GM18868 (cell line): Measurements from ENCODE around the gene HCFC1.
A peak's percentile ranks its signal among the peaks of the same experiment; 100 is the strongest.

ENCODE experiments used
- ATAC-seq: cut with Tn5 transposase; IDR thresholded peaks from one replicate; pipeline ENCODE4 v1.9.1; 2021; ENCODE audit warnings: mild to moderate bottlenecking, moderate library complexity; ENCODE audit not compliant: unreplicated experiment

The HCFC1 gene

DNA sequence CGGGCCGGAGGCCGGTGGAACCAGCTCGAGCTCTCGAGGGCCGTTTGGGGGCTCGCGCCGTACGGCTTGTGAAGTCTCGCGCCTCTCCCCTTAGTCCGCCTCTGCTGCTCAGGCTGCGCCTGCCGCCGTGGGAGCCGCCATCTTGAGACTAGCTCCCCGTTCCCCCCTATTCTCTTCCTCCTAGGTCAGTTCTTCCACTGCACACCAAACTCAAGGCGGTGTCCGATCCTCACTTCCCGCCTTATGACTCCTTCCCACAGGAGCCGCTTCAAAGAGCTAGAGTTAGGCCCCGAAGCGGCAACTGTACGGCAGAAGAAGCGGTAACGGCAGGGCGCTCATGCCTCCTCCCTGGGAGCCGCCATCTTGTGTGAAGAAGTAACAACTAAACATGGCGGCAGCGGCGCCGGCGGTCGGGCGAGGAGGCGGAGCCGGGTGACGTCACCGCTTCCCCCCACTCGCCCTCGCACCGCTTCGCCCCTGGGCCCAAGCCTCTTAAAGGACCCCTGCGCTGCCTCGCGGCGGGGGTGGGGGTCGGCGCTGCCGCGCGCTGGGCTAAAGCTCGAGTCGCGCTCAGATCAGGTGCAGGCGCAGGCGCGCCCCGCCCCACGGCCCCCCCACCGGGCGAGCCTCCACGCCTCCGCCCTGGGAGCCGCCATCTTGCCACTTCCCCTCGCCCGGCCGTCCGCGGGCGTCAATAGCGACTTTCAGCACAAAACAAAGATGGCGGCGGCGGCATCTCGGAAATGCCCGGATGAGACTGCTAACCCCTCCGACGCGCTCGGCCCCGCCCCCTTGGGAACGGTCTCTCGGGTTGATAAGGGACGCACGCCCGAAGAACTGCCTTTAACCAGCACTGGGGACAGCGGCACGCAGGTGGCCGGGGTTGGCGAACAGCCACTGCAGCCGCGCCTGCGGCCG lies at the start of gene HCFC1:
Gene HCFC1 (minus strand): TSS at position 369 of the 918 bp plus-strand sequence. CDS start 978 bp downstream, outside the sequence.
- ATAC-seq, result peak; percentile 34

DNA sequence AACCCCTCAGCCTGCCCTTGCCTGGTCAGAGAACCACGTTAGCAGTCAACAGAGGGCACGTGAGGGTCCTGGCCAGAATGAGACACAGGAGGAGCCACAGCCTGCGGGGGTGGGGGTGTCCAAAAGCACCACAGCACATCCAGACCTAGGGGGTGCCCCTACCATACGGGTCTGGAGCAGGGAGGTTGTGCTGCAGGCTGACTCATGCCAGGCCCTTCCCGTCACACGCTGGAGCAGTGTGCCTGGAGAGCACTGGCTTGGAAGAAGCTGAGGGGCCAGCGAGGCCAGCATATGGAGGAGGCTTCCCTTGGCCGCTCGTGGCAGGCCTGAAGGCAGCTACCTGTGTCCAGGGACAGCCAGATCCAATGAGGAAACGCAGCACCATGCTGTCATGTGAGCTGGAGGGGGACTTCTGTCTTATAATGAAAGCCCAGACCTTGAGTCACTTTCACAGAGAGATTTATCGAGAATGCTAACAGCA lies 49.6 kb upstream of the HCFC1 start:
- ATAC-seq, result no peak

- no peak for ATAC-seq
Observed at GRCh38 chrX:154020536-154021115, 49.0 kb upstream of the HCFC1 start.

DNA sequence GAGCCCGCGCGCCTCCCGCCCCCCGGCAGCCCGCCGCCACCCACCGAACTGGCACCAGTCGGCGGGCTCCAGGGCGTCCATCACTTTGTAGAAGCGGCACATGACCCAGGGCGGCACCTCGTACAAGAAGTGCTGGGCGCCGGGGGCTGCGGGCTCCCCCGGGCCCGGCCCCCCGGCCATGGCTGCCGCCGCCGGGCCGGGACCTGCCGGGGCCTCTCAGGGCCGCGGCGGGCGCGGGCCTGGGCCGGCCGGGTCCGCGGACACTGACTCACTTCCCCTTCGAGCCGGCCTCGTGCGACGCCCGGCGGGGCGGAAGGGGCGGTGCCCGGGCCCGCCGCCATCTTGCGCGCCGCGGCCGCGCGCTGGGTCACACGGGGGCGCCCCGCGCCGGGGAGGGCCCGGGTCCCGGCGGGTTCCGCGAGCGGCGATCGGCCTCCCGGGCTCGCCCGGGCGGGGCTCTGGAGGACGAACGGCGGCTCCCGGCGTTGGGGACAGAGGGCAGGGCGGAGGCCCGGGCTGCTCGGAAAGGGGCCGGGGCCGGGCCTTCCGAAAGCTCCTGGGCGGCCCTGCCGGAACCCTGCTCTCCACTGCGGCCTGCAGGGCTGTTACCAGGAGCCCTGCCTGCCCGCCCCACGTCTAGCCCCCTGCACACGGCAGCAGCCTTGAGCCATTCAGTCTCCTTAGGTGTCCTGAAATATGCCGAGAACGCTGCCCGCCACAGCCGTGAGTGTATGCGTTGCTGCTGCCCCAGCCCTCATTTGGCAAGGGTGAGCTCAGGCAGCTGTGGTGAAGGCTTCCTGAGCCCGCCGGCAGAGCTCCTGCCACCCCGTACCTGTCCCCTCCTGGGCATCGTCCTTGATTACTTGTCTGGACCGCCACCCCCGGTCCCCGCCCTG lies 48.3 kb upstream of the HCFC1 start, which contains the start of gene IRAK1:
Gene IRAK1 (minus strand): TSS at position 270 of the 896 bp plus-strand sequence. CDS start 90 bp downstream, at position 180.
- ATAC-seq, result peak; percentile 73

DNA sequence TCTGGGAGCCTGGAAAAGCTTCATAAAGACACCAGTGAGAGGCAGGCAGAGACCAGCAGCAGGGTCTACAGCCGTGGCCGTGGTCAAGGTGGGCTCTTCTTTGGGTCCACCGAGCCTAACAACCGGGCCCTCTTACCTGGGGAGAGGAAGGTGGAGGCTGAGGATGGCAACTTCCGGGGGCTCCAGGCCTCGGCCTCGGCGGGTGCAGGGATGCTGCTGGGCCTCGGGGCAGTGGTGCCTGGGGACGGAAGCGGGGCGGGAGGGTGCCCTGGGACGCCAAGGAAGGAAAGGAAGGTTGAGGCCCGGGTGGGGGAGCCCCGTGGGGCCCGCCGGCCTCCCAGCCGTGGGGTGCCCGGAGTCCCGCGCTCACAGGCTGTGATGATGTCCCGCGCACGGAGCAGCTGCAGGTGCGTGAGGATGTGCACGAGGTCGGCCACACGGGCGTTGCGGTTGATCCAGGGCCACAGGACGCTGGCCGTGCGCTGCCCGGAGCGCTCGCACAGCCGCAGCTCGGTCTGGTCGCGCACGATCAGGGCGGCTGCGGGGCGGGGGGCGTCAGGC lies 47.5 kb upstream of the HCFC1 start:
- ATAC-seq, result no peak

- no peak for ATAC-seq
Observed at GRCh38 chrX:154018518-154019060, 47.0 kb upstream of the HCFC1 start.

DNA sequence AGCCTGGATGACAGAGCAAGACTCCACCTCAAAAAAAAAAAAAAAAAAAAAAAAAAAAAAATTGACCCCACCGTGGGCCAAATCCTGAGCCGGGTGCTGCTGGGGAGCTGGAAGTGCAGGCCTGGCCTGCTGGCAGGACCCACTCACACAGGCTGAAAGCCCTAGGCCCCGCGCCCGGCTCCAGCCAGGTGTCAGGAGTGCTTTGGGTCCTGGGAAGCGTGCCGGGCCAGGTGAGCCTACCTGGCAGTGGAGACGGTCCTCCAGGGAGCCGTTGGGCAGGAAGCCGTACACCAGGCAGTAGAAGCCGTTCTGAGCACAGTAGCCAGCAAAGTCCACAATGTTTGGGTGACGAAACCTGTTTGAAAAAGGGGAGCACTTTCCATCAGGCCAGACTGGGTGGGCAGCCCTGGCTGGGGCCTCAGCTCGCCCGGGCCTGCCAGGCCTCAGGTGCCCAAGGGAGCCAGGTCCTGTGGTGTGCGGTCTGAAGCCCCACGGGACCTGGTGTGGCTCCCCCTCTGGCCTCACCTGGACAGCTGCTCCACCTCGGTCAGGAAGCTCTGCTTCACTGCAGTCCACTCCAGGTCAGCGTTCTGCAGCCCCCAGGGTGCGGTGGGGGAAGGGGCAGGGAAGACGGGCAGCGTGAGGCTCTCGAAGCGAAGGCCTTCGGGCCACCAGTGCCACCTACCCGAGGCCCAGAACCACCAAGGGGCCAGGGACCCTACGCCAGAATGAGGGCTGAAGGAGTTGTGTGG lies 46.3 kb upstream of the HCFC1 start:
- ATAC-seq, result no peak

- no peak for ATAC-seq
Observed at GRCh38 chrX:154016366-154017076, 44.9 kb upstream of the HCFC1 start.

- no peak for ATAC-seq
Observed at GRCh38 chrX:154015581-154016264, 44.1 kb upstream of the HCFC1 start.

DNA sequence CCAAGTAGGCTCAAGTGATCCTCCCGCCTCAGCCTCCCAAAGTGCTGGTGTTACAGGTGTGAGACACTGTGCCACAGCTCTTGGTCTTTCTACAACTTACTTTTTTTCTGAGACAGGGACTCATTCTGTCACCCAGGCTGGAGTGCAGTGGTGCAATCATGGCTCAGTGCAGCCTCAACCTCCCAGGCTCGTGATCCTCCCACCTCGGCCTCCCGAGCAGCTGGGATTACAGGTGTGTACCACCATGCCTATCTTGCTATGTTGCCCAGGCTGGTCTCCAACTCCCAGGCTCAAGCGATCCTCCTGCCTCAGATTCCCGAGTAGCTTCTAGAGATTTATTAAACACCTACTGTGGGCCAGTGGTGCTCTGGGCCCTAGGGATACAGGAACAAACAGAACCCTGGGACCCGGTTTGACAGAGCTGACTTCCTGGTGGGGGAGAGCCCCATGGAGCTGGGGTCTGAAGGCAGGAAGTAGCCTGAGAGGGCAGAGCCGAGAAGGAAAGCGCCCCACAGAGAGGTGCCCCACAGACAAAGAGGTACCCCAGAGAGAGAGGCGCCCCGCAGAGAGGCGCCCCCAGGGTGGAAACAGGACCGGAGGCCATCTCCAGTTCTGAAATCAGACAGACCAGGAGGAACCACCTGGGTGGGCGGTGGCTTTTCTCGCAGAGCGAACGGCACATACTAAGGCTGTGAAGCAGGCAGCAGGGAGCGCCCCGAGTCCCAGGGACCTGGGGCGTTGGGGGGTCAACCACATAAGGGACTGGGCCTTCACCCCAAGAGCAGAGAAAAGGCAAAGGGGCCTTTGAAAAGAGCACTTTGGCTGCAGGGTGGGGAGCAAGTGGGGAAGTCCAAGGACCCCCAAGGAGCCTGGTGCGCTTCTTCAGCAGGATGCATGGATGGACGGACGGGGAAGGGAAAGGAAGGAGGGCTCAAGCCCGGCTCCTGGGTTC lies 43.1 kb upstream of the HCFC1 start:
- no peak for ATAC-seq

DNA sequence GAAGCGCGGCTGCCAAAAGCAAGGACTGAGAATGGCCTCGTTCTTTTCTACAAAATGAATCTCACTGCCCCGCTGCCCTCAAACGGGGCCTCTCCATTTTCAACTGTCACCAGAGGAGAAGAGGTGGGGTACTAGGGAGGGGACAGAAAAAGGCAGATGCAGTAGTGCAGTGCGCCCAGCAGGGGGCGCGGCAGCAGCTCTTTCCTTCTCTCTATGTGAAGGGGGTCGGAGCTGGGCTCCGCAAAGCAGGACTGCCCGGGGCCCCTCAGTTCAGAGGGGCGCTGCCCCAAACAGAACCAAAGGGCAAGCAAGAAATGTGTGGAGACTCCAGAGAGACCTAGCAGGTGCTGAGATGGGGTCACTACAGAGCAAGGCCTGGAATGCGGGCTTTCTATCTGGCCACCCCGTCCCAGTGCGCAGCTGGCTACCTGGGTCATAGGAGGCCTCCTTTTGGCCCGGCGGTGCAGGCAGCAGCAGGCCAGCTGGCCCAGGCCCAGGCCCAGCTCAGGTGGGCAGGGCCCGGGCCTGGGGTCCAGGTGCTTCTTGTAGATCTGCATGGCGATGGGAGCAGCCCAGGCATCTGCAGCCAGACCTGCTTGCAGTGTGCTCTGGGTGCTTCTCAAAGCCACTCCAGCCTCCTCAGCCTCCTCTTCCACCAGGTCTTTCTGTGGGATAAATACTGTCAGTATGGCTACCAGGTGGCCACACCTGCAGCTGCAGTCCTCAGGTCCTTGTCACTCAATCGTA lies 42.2 kb upstream of the HCFC1 start:
- ATAC-seq, result no peak

DNA sequence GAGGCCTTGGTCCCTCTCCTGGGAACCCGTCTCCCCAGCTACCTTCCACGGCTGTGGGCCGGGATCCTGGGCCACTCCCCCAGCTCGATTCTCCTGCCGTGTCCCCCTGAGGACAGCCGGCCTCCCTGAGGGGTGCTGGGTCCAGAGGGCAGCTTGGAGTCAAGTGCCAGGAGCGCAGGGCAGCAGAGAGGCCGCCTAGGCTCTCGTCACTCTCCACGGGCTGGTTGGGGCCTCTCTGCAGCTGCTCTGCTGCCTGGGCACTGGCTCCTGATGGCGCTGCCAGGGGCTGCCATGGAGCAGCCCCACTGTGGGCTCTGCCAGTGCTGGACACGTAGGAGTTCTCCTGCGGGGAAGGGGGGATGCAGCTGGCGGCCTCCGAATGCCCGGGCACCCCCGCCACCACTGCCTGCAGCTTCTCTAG lies 41.4 kb upstream of the HCFC1 start:
- ATAC-seq, result no peak

DNA sequence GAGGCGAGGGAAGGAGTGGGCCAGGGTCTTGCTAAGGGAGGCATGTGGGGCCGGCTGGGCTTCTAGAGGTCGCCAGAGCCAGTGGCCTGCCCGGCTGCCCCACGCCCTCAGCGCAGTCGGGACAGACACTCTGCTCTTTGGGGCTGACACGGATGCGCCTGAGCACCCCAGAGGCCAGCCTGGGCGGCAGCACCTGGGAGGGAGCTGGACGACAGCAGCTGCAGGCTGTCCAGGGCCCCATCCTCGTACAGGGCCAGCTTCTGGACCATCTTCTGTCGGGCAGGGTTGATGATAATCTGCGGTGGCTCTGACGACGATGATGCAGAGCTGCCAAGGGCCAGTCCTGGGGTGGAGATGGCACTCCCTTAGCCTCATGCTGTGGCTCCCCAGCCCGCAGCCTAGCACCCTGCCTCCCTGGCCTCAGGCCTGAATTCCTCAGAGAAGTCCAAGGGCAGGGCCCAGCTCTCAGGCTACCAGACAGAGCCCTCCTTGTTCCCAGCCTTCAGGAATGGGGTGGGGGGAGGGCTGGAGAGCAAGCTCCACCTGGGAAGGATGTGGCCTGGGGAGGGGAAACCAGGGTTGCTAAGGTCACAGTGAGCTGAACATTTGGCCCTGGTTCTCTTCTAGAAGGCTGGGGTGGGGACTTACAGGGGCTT lies 40.8 kb upstream of the HCFC1 start:
- no peak for ATAC-seq

GRCh38 chrX:154011376-154012335 lies 40.0 kb upstream of the HCFC1 start:
- no peak for ATAC-seq
